BE2C (cell line): ENCODE measurements around the gene MAPKAP1.

ENCODE experiments used
- DNase-seq: peaks from one replicate; pipeline ENCODE4 v3.0.0-alpha.2; 2020
- H3K27me3 ChIP-seq: fragments of 250-450 bp; sonication (Bioruptor Pico); 2 replicates; pipeline ENCODE4 v1.5.1; 2020; ENCODE audit warnings: mild to moderate bottlenecking
- H3K36me3 ChIP-seq: fragments of 250-450 bp; sonication (Bioruptor Pico); 2 replicates; pipeline ENCODE4 v1.5.1; 2020; ENCODE audit warnings: mild to moderate bottlenecking
- H3K4me1 ChIP-seq: fragments of 250-450 bp; sonication (Bioruptor Pico); 2 replicates; pipeline ENCODE4 v1.5.1; 2020
- H3K4me3 ChIP-seq: 2 replicates; pipeline ENCODE4 v1.5.1; 2011; ENCODE audit warnings: low read depth, low read length
- H3K9me3 ChIP-seq: fragments of 250-450 bp; sonication (Bioruptor Pico); 2 replicates; pipeline ENCODE4 v1.5.1; 2020
- TF ChIP-seq, protein P1 (sequence below): IDR thresholded peaks from 2 replicates; pipeline ENCODE4 v1.5.1; 2012; ENCODE audit warnings: mild to moderate bottlenecking, low read depth, low read length

MAPKAP1 gene

GRCh38 chr9:125532412-125532811 is 174.6 kb downstream of the MAPKAP1 start:
- Histone ChIP-seq H3K27me3 (no peaks in the 10 kb centered on the region), H3K4me3 (no peak overlapping the region), H3K9me3 (no peaks in the 10 kb centered on the region), H3K36me3 (no peaks in the 10 kb centered on the region), H3K4me1 (peaks cover 7% of the 10 kb centered on the region)
- TF ChIP-seq, protein P1, sequence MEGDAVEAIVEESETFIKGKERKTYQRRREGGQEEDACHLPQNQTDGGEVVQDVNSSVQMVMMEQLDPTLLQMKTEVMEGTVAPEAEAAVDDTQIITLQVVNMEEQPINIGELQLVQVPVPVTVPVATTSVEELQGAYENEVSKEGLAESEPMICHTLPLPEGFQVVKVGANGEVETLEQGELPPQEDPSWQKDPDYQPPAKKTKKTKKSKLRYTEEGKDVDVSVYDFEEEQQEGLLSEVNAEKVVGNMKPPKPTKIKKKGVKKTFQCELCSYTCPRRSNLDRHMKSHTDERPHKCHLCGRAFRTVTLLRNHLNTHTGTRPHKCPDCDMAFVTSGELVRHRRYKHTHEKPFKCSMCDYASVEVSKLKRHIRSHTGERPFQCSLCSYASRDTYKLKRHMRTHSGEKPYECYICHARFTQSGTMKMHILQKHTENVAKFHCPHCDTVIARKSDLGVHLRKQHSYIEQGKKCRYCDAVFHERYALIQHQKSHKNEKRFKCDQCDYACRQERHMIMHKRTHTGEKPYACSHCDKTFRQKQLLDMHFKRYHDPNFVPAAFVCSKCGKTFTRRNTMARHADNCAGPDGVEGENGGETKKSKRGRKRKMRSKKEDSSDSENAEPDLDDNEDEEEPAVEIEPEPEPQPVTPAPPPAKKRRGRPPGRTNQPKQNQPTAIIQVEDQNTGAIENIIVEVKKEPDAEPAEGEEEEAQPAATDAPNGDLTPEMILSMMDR: no peak
- DNase-seq: no peak

GRCh38 chr9:125529589-125530515 is 177.2 kb downstream of the MAPKAP1 start:
- DNase-seq: no peak
- Histone ChIP-seq H3K4me1 (no peaks in the 10 kb centered on the region; the same call in 1 of the 2 replicates), H3K27me3 (no peaks in the 10 kb centered on the region), H3K9me3 (no peaks in the 10 kb centered on the region), H3K36me3 (no peaks in the 10 kb centered on the region), H3K4me3 (no peak overlapping the region)
- TF ChIP-seq, protein P1: no peak

- H3K4me3 ChIP-seq: no peak overlapping the region
- no peaks in the 10 kb centered on the region for H3K27me3 ChIP-seq
- H3K4me1 ChIP-seq: no peaks in the 10 kb centered on the region; the same call in 1 of the 2 replicates
- no peaks in the 10 kb centered on the region for H3K9me3 ChIP-seq
- TF ChIP-seq, protein P1: no peak
- DNase-seq: no peak
- H3K36me3 ChIP-seq: no peaks in the 10 kb centered on the region
These were observed 177.9 kb downstream of the MAPKAP1 start for GRCh38 chr9:125529107-125529506.

DNA sequence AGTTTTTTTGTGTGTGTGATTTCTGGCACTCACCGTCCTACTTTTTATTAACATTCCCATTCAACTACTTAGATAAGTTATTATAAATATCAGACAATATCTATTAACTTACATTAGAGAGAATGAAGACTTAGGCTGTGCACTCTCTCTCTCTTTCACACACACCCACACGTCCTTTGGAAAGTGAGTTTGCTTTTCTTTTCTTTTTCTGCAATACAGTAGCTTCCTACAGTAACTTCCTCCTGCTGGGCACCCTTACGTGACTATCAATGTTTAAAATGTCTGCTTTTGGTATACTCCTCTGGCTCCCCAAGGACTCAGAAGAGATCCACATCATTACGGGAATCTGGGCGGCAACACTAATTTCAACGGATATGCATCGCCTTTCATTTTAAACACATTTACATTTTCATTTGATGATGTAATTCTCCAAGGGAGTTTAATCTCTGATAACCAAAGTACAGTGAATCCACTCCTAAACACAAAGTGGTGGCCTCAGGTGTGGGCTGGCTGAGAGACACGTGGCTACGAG is 179.5 kb downstream of the MAPKAP1 start:
- H3K27me3 ChIP-seq: no peaks in the 10 kb centered on the region
- DNase-seq: no peak
- no peaks in the 10 kb centered on the region for H3K36me3 ChIP-seq
- H3K4me3 ChIP-seq: no peak overlapping the region
- no peaks in the 10 kb centered on the region; the same call in 1 of the 2 replicates for H3K4me1 ChIP-seq
- no peaks in the 10 kb centered on the region for H3K9me3 ChIP-seq
- TF ChIP-seq, protein P1: no peak

DNA sequence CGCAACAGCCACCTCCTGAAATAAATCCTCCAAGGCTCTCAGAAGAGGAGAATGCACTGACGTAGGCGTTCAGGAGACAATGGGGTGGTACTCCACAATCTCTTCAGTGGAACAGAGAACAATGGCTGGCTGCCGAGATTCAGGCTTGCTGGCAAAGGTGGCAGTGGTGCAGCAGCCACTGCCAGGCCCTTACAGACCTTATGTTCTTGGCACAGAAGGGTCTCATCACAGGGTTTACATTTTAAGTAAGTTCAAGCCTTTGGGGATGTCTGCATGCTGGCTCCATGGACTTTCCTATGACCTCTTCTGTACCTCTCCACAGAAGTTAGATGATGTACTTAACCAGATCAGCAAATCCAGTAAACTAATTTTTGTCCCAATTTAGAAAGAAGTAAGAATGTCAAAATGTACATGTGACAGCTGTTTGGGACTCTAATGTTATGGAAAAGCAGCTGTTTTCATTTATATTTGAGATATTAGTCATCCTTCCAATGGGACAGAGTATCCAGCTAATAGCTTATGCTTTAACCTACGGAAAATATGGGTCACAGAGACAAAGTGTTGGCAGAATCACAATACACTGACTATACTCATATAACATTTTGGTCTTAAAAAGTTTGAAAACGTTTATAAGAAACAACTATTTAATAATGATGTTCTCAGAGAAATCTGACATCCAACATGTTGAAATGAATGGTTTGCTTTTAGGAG is 180.9 kb downstream of the MAPKAP1 start:
- H3K36me3 ChIP-seq: no peaks in the 10 kb centered on the region; the same call in 1 of the 2 replicates
- H3K4me1 ChIP-seq: no peaks in the 10 kb centered on the region; the same call in 1 of the 2 replicates
- DNase-seq: no peak
- H3K27me3 ChIP-seq: no peaks in the 10 kb centered on the region
- H3K9me3 ChIP-seq: no peaks in the 10 kb centered on the region
- TF ChIP-seq, protein P1: no peak
- no peak overlapping the region for H3K4me3 ChIP-seq
